ENCODE results near the gene PNLIPRP1.

Gene PNLIPRP1

GRCh38 chr10:116607336-116607735 lies 16.6 kb downstream of the PNLIPRP1 start:
- ChIA-PET POLR2A (ENCODE audit: low non-redundant PET) (no interaction called here), CTCF (no interaction called here)

GRCh38 chr10:116608686-116609594 lies 18.2 kb downstream of the PNLIPRP1 start:
- TF ChIP-seq CTCF (conservative IDR thresholded peaks at IDR 0.05; ENCODE audit: low read depth) = no peak
- ChIA-PET POLR2A (ENCODE audit: low non-redundant PET) (no interaction called here), CTCF (interaction anchor here (0.6 to 1.3 kb wide), 2 partner anchors 11 to 51 kb away, joined by 3 read pairs; no protein-coding TSS in a partner anchor)
- DNase-seq (ENCODE audit: low spot score) = no peak
- H3K27ac ChIP-seq = no peak overlapping the region

More at GRCh38 chr10:116607336-116607735, 16.6 kb downstream of the PNLIPRP1 start:
- TF ChIP-seq CTCF (conservative IDR thresholded peaks at IDR 0.05; ENCODE audit: low read depth) = no peak
- no peak for DNase-seq (ENCODE audit: low spot score)
- no peak overlapping the region for H3K27ac ChIP-seq

GRCh38 chr10:116610443-116611152 lies 19.8 kb downstream of the PNLIPRP1 start:
- CTCF ChIA-PET = interaction anchor here (0.6 to 1.2 kb wide), 5 partner anchors 10 to 546 kb away, joined by 3 to 4 read pairs (median 3); no protein-coding TSS in a partner anchor
- POLR2A ChIA-PET (ENCODE audit: low non-redundant PET) = no interaction called here
- no peak for TF ChIP-seq CTCF (conservative IDR thresholded peaks at IDR 0.05; ENCODE audit: low read depth)
- no peak for DNase-seq (ENCODE audit: low spot score)
- no peak overlapping the region for H3K27ac ChIP-seq

GRCh38 chr10:116611153-116611545 lies 20.4 kb downstream of the PNLIPRP1 start:
- CTCF ChIA-PET = interaction anchor here (0.6 to 1.2 kb wide), 4 partner anchors 9 to 547 kb away, joined by 3 to 4 read pairs (median 4); no protein-coding TSS in a partner anchor
- TF ChIP-seq CTCF (conservative IDR thresholded peaks at IDR 0.05; ENCODE audit: low read depth) = no peak
- no peak for DNase-seq (ENCODE audit: low spot score)
- H3K27ac ChIP-seq = no peak overlapping the region
- POLR2A ChIA-PET (ENCODE audit: low non-redundant PET) = no interaction called here

GRCh38 chr10:116612107-116612769 lies 21.5 kb downstream of the PNLIPRP1 start:
- no peak for TF ChIP-seq CTCF (conservative IDR thresholded peaks at IDR 0.05; ENCODE audit: low read depth)
- CTCF ChIA-PET = interaction anchor here (0.6 kb wide), 1 partner anchor 37 kb away, joined by 5 read pairs; no protein-coding TSS in a partner anchor
- DNase-seq (ENCODE audit: low spot score) = no peak
- no peak overlapping the region for H3K27ac ChIP-seq
- POLR2A ChIA-PET (ENCODE audit: low non-redundant PET) = no interaction called here

GRCh38 chr10:116613471-116613870 lies 22.7 kb downstream of the PNLIPRP1 start:
- CTCF ChIA-PET = no interaction called here
- POLR2A ChIA-PET (ENCODE audit: low non-redundant PET) = no interaction called here
- no peak overlapping the region for H3K27ac ChIP-seq
- no peak for TF ChIP-seq CTCF (conservative IDR thresholded peaks at IDR 0.05; ENCODE audit: low read depth)
- DNase-seq (ENCODE audit: low spot score) = no peak
